CD4-positive, alpha-beta T cell treated with Interleukin-17A for 4 hours (primary cell): ENCODE results near the gene SRBD1.

Experiments used
- DNase-seq: peaks from one replicate; pipeline ENCODE4 v3.0.0-alpha.2; 2020; ENCODE audit warnings: mixed read lengths

SRBD1 gene

GRCh38 chr2:45540942-45541341, 70.1 kb downstream of the SRBD1 start:
- no peak for DNase-seq

- DNase-seq = no peak
These were observed 77.3 kb downstream of the SRBD1 start for GRCh38 chr2:45533771-45534170.

- DNase-seq = no peak
These were observed 78.9 kb downstream of the SRBD1 start for GRCh38 chr2:45532181-45532580.

- no peak for DNase-seq
These were observed 87.1 kb downstream of the SRBD1 start for GRCh38 chr2:45524016-45524415.

- DNase-seq = no peak
These were observed 92.5 kb downstream of the SRBD1 start for GRCh38 chr2:45518546-45518945.

- no peak for DNase-seq
These were observed 100.2 kb downstream of the SRBD1 start for GRCh38 chr2:45510701-45511420.

GRCh38 chr2:45506756-45507155, 104.3 kb downstream of the SRBD1 start:
- DNase-seq = no peak

- DNase-seq = no peak
These were observed 105.9 kb downstream of the SRBD1 start for GRCh38 chr2:45505138-45505537.

GRCh38 chr2:45498661-45499550, 112.2 kb downstream of the SRBD1 start:
- DNase-seq = no peak

- no peak for DNase-seq
These were observed 113.7 kb downstream of the SRBD1 start for GRCh38 chr2:45497355-45497754.

GRCh38 chr2:45496869-45497268, 114.2 kb downstream of the SRBD1 start:
- no peak for DNase-seq

- no peak for DNase-seq
These were observed 116.1 kb downstream of the SRBD1 start for GRCh38 chr2:45494978-45495293.

GRCh38 chr2:45494275-45494977, 116.6 kb downstream of the SRBD1 start:
- no peak for DNase-seq

GRCh38 chr2:45484965-45485364, 126.1 kb downstream of the SRBD1 start:
- no peak for DNase-seq

GRCh38 chr2:45483997-45484396, 127.1 kb downstream of the SRBD1 start:
- DNase-seq = no peak

GRCh38 chr2:45477546-45477945, 133.5 kb downstream of the SRBD1 start:
- no peak for DNase-seq

- no peak for DNase-seq
These were observed 140.5 kb downstream of the SRBD1 start for GRCh38 chr2:45470531-45470930.

- no peak for DNase-seq
These were observed 141.6 kb downstream of the SRBD1 start for GRCh38 chr2:45469314-45470099.

GRCh38 chr2:45468279-45468678, 142.8 kb downstream of the SRBD1 start:
- DNase-seq = no peak

GRCh38 chr2:45466053-45466452, 145.0 kb downstream of the SRBD1 start:
- no peak for DNase-seq

- no peak for DNase-seq
These were observed 150.2 kb downstream of the SRBD1 start for GRCh38 chr2:45460825-45461224.

GRCh38 chr2:45459860-45460259, 151.2 kb downstream of the SRBD1 start:
- no peak for DNase-seq
